HG02884 (cell line): Measurements from ENCODE around the gene RFX1.
"Not testable (repeated sequence)": the region's sequence is repeated elsewhere in the genome, so short reads cannot be mapped to it uniquely, and the experiment has no call there.

Experiments
- ATAC-seq: cut with Tn5 transposase; IDR thresholded peaks from one replicate; pipeline ENCODE4 v1.9.1; 2021; ENCODE audit warnings: mild to moderate bottlenecking, moderate library complexity; ENCODE audit not compliant: unreplicated experiment

RFX1 gene

DNA sequence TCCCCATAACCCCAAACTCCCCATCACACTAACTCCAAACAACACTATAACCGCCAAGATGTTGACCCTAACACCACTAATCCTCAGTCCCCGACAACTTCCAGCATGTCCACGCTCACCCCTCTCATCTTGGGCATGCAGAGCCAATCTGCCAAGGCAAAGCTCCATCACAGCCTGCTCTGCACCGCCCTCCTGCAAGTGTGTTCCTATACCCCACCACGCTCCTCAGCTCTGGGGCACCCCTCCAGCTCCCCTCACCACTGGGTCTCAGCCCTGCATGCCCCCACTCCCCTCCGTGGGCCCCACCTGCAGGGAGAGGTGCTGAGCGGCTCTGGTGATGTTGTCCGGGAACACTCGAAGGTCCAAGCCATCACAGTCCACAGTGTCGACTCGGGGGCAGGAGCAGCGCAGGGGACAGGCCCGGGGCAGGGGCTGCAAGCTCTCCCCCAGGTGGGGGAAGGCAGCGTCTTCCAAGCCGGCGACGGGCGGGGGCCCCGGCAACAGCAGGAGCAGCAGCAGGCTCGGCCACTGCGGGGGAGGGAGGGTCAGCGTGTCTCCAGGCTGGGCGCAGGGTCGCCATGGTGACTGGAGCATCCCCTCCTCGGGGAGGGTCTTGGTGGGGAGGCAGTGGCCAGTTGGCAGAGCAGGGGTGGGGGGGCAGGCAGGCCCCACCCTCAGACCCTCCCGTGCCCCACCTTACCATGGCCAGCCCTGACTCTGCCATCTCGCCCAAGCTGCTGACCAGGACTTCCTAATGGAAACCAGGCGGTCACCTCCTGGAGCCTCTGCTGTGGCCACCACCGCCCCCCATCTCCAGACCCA lies 68.4 kb downstream of the RFX1 start:
- no peak for ATAC-seq

- no peak for ATAC-seq
Observed at GRCh38 chr19:13935765-13936510, 70.2 kb downstream of the RFX1 start.

GRCh38 chr19:13934785-13935109 lies 71.4 kb downstream of the RFX1 start:
- ATAC-seq = no peak

DNA sequence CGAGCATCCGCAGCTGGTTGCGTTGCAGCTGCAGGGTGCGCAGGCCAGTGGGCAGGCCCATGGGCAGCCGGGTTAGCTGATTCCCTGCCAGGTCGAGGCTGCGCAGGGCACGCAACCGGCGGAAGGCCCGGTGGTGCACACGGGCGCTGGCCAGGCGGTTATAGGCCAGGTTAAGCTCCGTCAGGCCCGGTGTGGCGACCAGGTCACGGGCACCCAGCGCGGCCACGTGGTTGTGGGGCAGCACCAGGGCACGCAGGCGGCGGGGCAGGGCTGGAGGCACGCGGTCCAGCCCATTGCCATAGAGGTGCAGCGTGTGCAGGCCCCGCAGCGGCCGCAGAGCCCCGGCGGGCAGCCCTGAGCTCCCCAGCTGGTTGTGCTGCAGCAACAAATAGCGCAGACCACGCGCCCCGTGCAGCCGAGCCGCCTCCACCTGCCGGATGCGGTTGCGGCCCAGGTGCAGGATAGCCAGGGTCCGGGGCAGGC lies 73.2 kb downstream of the RFX1 start:
- ATAC-seq = no peak

GRCh38 chr19:13932149-13932637 lies 73.9 kb downstream of the RFX1 start:
- ATAC-seq = no peak

DNA sequence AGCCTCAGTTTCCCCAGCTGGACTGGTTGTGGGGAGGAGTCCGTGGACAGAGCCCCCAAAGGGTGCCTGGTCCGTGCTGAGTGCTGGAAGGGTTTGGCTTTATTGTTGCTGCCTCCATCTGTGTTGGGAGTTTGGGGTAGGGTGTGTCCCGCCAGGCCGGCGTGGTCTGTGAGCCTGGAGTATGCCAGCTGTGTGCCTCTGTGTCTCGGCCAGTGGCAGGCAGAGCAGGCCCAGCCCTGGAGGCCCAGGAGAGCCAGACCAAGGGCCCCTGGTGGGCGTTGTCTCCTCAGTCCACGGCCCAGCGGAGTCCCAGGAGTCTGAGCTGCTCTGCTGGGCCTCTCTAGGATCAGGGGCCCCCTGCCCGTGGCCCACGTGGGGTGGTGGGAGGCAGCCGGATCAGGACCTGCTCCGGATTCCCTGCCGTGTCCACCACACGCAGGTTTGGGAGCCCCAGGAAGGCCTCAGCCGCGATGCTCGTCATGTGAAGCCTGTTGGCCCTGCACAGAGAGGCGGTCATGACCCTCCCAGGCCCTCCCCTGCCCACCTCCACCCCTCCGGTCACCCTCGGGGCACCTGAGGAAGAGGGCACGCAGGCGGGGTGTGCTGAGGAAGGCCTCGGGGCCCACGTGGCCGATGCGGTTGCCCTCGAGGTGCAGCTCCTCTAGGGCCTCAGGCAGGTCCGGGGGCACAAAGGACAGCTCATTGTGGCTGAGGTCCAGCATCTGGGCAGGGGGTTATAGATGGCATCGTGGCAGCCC lies 74.5 kb downstream of the RFX1 start:
- no peak for ATAC-seq

DNA sequence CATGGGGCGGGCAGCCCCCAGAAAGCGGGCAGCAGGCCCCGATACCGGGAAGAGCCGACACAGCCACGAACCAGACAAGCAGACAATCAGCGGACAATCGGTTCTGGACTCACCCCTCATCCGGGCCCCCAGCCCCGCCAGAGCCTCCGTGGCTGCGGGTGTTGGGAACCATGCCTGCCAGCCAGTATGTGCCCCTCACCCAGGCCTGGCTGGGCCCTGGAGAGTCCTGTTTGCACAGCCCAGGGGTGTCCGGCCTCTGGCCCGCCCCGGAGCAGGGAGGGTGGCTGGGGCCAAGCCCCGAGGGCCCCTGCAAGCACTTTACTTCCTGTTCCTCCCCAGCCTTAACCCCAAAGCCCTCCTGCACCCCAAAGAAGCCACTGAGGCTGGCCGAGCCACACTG lies 75.7 kb downstream of the RFX1 start:
- no peak for ATAC-seq

DNA sequence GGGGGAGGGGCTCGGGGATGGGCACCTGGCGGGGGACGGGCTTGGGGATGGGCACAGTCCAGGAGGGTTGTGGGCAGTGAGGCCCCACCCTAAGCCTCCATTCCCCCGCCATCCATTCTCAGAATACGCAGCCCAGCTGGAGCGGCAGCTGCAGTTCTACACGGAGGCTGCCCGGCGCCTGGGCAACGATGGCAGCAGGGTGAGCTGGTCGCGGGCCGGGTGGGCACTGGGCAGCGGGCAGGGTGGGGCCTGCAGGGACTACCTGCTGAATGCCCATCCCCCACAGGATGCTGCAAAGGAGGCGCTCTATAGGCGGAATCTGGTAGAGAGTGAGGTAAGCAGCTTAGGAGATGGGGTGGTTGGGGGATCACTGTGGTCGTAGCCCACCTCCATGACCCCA lies 76.2 kb downstream of the RFX1 start:
- no peak for ATAC-seq

GRCh38 chr19:13929340-13929739 lies 76.8 kb downstream of the RFX1 start:
- ATAC-seq = no peak

GRCh38 chr19:13926715-13927114 lies 79.4 kb downstream of the RFX1 start:
- ATAC-seq = no peak

DNA sequence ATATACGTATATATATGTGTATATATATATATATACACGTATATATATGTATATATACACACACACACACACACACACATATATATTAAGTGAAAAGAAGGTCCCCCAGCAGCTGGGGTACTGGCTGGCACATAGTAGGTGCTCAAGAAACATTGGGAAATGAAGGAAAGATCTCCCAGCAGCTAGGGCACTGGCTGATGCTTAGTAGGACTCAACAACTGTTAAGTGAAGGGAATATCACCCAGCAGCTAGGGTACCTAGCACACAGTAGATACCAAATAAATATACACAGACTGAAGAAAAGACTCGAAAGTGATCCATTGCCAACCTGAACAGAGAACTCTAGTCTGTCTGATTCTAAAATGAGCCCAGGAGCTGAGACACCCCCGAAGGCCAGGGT lies 80.1 kb downstream of the RFX1 start:
- ATAC-seq = no peak

DNA sequence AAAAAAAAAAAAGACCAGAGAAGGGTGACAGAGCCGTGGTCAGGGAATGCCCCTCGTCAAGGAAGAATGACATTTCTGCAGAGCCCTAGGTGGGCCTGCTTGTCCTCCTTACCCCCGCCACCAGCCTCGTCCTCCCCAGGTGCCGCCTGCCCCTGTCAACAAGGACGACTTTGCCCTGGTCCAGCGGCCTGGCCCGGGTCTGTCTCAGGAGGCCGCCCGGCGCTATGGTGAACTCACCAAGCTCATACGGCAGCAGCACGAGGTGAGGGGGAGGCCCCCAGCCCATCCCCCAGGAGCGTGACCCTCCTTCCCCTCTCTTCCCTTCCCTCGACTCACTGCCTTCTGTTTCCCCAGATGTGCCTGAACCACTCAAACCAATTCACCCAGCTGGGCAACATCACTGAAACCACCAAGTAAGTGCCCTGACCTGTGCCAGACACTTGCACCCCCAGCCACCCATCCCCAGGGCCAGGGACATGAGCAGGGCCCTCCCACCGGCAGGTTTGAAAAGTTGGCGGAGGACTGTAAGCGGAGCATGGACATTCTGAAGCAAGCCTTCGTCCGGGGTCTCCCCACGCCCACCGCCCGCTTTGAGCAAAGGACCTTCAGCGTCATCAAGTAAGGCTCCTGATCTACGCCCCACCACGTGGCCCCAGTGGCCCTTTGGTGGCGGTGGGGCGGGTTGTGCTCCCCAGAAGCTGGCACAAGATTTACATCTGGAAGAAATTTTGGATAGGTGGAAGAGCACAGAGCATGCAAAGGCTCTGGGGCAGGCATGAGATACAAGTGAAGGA lies 82.7 kb downstream of the RFX1 start:
- no peak for ATAC-seq

DNA sequence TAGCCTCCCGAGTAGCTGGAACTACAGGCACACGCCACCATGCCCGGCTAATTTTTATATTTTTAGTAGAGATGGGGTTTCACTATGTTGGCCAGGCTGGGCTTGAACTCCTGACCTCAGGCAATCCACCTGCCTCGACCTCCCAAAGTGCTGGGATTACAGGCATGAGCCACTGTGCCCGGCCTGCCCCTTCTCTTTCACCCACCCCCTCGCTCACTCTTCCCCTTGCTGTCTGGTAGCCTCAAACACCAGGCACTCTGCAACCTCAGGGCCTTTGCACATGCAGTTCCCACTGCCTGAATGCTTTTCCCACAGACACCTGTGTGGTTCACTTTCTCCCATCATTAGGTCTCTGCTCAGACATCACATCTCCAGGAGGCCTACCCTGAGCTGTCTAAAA lies 84.0 kb downstream of the RFX1 start:
- not testable (repeated sequence) for ATAC-seq

DNA sequence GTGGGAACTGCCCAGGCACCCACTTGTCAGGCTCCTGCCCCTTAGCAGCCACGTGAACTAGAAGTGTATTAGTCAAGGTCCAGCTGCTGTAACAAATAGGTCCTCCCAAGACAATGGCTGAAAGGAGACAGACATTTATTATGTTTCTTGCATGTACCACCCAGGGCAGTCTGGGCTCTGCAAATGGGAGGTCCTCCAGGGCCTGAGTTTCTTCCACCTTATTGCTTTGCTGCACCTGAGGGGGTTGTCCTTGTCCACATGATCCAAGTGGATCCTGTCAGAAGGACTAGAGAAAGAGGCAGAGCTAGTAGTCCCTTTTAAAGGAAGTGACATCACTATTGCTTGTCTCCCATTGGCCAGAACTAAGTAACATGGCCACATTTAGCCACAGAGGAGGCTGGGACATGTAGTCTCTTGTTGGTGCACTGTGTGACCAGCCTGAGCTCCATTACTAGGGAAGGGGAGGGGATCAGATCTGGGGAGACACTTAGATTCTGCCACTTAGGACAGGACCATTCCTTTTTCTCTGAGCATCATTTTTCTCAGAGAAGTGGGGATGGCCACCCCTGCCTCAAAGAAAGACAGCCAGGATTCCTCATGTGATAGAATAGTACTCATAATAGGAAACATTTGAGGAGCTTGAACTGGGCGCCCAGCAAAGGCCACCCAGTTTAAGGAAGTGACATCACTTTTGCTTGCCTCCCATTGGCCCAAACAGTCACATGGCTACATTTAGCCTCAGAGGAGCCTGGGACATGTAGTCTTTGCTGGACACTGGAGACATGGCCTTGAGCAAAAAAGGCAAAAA lies 85.0 kb downstream of the RFX1 start:
- ATAC-seq = no peak

- ATAC-seq = no peak
Observed at GRCh38 chr19:13920524-13920923, 85.6 kb downstream of the RFX1 start.

DNA sequence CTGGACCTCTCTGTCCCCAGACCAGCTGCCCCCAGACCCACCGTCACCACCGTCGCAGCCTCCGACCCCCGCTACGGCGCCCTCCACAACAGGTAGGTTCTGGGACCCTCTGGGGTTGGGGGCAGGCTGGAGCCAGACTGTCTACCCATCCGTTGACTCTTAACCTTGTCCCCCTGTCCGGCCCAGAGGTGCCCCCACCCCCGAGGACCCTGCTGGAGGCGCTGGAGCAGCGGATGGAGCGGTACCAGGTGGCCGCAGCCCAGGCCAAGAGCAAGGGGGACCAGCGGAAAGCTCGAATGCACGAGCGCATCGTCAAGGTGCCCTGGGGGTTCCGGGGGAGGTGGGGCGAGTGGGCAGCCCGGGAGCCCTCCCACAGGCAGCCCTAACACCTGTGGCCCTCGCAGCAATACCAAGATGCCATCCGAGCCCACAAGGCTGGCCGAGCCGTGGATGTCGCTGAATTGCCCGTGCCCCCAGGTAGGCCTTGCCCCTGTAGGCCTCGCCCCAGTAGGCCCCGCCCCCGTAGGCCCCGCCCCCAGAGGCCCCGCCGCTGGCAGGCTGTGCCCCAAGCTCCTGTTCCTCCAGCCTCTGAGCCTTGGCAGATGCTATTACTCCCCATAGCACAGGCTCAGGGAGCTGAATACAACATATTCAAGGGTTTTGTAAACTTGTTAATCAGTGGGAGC lies 87.3 kb downstream of the RFX1 start:
- ATAC-seq = no peak

DNA sequence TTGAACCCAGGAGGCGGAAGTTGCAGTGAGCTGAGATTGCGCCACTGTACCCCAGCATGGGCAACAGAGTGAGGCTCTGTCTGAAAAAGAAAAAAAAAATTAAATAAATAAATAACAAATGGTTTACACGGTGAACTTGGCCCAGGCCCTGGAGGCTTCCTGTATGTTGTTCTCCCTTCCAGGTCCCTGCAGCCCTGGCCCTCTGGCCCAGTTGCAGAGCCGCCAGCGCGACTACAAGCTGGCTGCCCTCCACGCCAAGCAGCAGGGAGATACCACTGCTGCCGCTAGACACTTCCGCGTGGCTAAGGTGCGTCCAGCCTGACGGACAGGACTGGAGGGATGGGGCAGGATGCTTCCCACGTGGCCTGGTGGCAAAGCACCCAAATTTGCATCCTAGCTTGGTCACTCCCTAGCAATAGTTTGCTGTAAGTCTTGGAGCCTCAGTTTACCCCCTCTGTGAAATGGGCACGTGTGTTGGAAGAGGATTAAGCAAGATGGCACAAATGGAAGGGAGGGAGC lies 88.2 kb downstream of the RFX1 start:
- no peak for ATAC-seq

DNA sequence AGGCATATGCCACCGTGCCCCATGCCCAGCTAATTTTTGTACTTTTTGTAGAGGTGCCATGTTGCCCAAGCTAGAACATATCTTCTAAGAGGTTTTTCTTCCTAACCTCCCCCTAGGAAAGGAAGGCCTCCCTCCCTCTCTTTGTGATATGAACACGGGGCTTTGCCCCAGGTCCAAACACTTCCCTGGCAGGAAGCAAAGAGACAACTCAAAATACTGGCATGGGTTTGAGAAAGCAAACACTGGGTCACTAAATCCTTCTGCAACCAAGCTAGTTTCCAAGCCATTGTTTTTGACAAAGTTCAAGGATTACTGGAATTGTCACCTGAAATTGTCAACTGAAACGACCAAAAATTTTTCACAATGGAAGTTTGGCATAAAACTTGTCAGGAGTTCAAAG lies 91.3 kb downstream of the RFX1 start:
- ATAC-seq = no peak

DNA sequence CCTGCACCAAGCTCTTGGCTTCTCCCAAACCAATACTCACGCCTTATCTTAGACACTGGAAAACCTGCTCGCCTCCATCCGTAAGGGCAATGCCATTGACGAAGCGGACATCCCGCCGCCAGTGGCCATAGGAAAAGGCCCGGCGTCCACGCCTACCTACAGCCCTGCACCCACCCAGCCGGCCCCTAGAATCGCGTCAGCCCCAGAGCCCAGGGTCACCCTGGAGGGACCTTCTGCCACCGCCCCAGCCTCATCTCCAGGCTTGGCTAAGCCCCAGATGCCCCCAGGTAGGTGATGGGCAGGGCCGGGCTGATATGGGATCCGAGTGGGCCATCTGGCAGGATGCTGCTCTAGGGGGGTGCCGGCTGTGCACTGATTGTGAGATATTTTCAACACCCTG lies 92.8 kb downstream of the RFX1 start:
- no peak for ATAC-seq
